ENCODE data around the gene SPARC.

Gene SPARC

DNA sequence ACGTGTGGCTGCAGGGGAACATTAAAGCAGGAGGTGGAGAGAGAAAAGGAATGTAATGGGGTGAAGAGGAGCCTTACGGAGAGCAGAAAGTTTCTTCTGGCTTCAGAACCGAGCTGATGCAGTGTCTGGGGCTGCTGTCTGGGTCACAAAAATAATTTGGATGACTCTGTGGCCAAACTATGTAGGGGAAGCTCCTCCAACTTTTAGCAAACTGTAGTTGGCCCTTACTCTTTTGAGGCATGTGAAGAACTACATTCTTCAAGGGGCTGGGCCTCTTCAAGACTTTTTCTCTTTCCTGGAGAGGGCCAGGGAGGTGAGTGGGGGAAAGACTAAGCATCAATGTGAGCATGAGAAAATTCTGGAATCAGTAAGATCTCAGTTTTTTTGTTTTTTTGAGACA is 31.9 kb upstream of the SPARC start:
- H3K4me1 ChIP-seq (ENCODE audit: control extremely low read depth in 1 of 4, control insufficient read depth in 4 of 4, insufficient read depth in 4 of 4, low read length in 3 of 4), result peaks cover 6 to 18% (median 10%) of the 10 kb centered on the region in 4 experiments
- CTCF ChIA-PET, result interaction anchor here (0.9 to 9.2 kb wide), 7 partner anchors 20 to 57 kb away, joined by 3 to 113 read pairs (median 4); no protein-coding TSS in a partner anchor

DNA sequence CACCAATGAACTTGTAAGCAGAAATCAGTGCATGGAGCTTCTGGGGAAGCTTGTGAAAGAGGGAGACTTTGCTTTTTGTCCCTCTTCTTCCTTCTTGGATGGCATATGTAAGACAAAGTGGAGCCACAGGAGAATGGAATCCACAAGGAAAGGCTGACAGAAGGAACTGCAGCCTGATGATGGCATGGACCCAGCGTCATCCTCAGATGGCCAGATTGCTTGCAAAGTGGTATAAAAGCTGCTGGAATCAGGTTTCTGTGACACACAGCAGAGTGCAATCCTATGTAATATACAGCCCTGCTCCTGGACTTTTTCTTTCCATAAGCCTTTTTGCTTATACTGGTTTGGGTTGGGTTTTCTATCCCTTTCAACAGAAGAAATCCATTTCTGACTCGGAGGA is 31.4 kb upstream of the SPARC start:
- ChIA-PET CTCF (interaction anchor here (0.9 to 9.2 kb wide), 7 partner anchors 19 to 57 kb away, joined by 3 to 113 read pairs (median 4); no protein-coding TSS in a partner anchor), POLR2A (no interaction called here)
- Histone ChIP-seq H3K9me3 (ENCODE audit: control extremely low read depth in 1 of 5, control insufficient read depth in 4 of 5, insufficient read depth in 2 of 5, low read depth in 1 of 5, low read length in 4 of 5) (no peaks in the 10 kb centered on the region), H3K27me3 (replicated peaks in 2 of 5; ENCODE audit: control insufficient read depth in 4 of 5, insufficient read depth in 5 of 5, low read length in 4 of 5) (no peaks in the 10 kb centered on the region), H3K4me3 (ENCODE audit: control insufficient read depth in 1 of 7, extremely low read depth in 1 of 7, insufficient read depth in 4 of 7, low read depth in 2 of 7, low read length in 6 of 7) (no peak overlapping the region), H3K4me1 (ENCODE audit: control extremely low read depth in 1 of 4, control insufficient read depth in 4 of 4, insufficient read depth in 4 of 4, low read length in 3 of 4) (peaks cover 6 to 18% (median 10%) of the 10 kb centered on the region in 4 experiments), H3K36me3 (ENCODE audit: control insufficient read depth in 4 of 4, insufficient read depth in 4 of 4, low read length in 3 of 4) (no peaks in the 10 kb centered on the region), H3K27ac (ENCODE audit: insufficient read depth in 1 of 2, low read depth in 1 of 2, low read length in 2 of 2, poor library complexity in 1 of 2, severe bottlenecking in 2 of 2) (no peak overlapping the region)
- WGBS (ENCODE audit: insufficient coverage), result 100% methylated on average over 1 of the region's 2 CpGs
- no peak for DNase-seq

More for the DNA sequence above, 31.9 kb upstream of the SPARC start:
- H3K4me3 ChIP-seq (ENCODE audit: control insufficient read depth in 1 of 7, extremely low read depth in 1 of 7, insufficient read depth in 4 of 7, low read depth in 2 of 7, low read length in 6 of 7), result no peak overlapping the region
- no peak for DNase-seq
- POLR2A ChIA-PET, result no interaction called here
- H3K36me3 ChIP-seq (ENCODE audit: control insufficient read depth in 4 of 4, insufficient read depth in 4 of 4, low read length in 3 of 4), result no peaks in the 10 kb centered on the region
- H3K27me3 ChIP-seq (replicated peaks in 2 of 5; ENCODE audit: control insufficient read depth in 4 of 5, insufficient read depth in 5 of 5, low read length in 4 of 5), result no peaks in the 10 kb centered on the region
- no peak overlapping the region for H3K27ac ChIP-seq (ENCODE audit: insufficient read depth in 1 of 2, low read depth in 1 of 2, low read length in 2 of 2, poor library complexity in 1 of 2, severe bottlenecking in 2 of 2)
- WGBS (ENCODE audit: insufficient coverage), result 97% methylated on average over 3 of the region's 3 CpGs
- H3K9me3 ChIP-seq (ENCODE audit: control extremely low read depth in 1 of 5, control insufficient read depth in 4 of 5, insufficient read depth in 2 of 5, low read depth in 1 of 5, low read length in 4 of 5), result no peaks in the 10 kb centered on the region

DNA sequence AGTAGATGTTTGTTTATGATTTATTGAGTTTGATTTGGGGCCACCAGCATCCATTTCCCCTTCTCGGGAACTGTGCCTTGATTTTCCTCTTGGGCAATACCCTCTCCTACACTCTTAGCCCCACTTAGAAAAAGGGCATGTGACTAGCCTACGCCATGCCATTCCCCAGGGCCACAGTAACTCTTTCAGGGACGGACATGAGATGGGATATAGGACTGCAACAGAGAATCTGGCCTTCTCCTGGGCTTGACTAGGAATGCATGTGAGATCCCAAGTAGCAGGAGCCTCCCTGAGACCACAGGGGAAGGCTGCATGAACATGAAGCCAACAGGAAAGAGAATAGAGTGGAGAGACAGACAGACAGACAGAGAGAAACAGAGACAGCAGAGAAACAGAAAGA is 30.7 kb upstream of the SPARC start:
- no peaks in the 10 kb centered on the region for H3K27me3 ChIP-seq (replicated peaks in 2 of 5; ENCODE audit: control insufficient read depth in 4 of 5, insufficient read depth in 5 of 5, low read length in 4 of 5)
- H3K9me3 ChIP-seq (ENCODE audit: control extremely low read depth in 1 of 5, control insufficient read depth in 4 of 5, insufficient read depth in 2 of 5, low read depth in 1 of 5, low read length in 4 of 5), result no peaks in the 10 kb centered on the region
- 100% methylated on average over 2 of the region's 3 CpGs for WGBS (ENCODE audit: insufficient coverage)
- ChIA-PET POLR2A (no interaction called here), CTCF (interaction anchor here (1.2 to 9.2 kb wide), 3 partner anchors 22 to 56 kb away, joined by 3 to 113 read pairs (median 13); no protein-coding TSS in a partner anchor)
- no peaks in the 10 kb centered on the region for H3K36me3 ChIP-seq (ENCODE audit: control insufficient read depth in 4 of 4, insufficient read depth in 4 of 4, low read length in 3 of 4)
- no peak for DNase-seq
- peaks cover 6 to 16% (median 8%) of the 10 kb centered on the region in 4 experiments for H3K4me1 ChIP-seq (ENCODE audit: control extremely low read depth in 1 of 4, control insufficient read depth in 4 of 4, insufficient read depth in 4 of 4, low read length in 3 of 4)
- H3K27ac ChIP-seq (ENCODE audit: insufficient read depth in 1 of 2, low read depth in 1 of 2, low read length in 2 of 2, poor library complexity in 1 of 2, severe bottlenecking in 2 of 2), result no peak overlapping the region
- H3K4me3 ChIP-seq (ENCODE audit: control insufficient read depth in 1 of 7, extremely low read depth in 1 of 7, insufficient read depth in 4 of 7, low read depth in 2 of 7, low read length in 6 of 7), result no peak overlapping the region

DNA sequence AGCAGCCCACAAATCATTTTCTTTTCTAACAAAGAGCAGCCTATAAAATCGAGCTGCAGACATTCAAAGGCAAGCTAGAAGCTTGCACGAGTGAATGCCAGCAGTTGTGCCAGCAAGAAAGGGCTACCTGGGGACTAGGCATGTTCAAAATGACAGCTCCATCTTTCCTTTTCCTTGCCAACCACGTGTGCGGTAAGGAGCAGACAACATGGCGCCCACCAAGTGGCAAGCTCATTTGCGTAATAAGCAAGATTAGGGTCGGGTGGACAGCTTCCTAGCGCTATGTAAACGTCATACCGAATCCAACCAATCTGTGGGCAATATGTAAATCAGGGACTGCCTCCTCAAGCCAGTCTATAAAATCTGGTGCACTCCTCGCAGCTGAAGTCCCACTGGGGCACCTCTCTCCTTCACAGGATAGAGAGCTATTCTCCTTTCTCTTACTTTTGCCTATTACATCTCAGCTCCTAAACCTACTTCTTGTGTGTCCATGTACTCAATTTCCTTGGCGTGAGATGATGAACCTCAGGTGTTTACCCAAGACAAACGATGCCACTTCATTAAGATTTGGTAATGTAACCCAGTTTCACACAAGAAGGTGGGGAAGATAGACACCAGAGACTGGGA is 22.5 kb upstream of the SPARC start:
- no peaks in the 10 kb centered on the region for H3K27me3 ChIP-seq (replicated peaks in 2 of 5; ENCODE audit: control insufficient read depth in 4 of 5, insufficient read depth in 5 of 5, low read length in 4 of 5)
- no peaks in the 10 kb centered on the region for H3K9me3 ChIP-seq (ENCODE audit: control extremely low read depth in 1 of 5, control insufficient read depth in 4 of 5, insufficient read depth in 2 of 5, low read depth in 1 of 5, low read length in 4 of 5)
- H3K36me3 ChIP-seq (ENCODE audit: control insufficient read depth in 4 of 4, insufficient read depth in 4 of 4, low read length in 3 of 4), result no peaks in the 10 kb centered on the region
- H3K4me3 ChIP-seq (ENCODE audit: control insufficient read depth in 1 of 7, extremely low read depth in 1 of 7, insufficient read depth in 4 of 7, low read depth in 2 of 7, low read length in 6 of 7), result no peak overlapping the region
- DNase-seq, result no peak
- ChIA-PET CTCF (interaction anchor here (0.9 to 2.4 kb wide), 6 partner anchors 10 to 31 kb away, joined by 3 to 12 read pairs (median 5); no protein-coding TSS in a partner anchor), POLR2A (no interaction called here)
- 89% methylated on average over 13 of the region's 13 CpGs for WGBS (ENCODE audit: insufficient coverage)
- H3K27ac ChIP-seq (ENCODE audit: insufficient read depth in 1 of 2, low read depth in 1 of 2, low read length in 2 of 2, poor library complexity in 1 of 2, severe bottlenecking in 2 of 2), result no peak overlapping the region
- H3K4me1 ChIP-seq (ENCODE audit: control extremely low read depth in 1 of 4, control insufficient read depth in 4 of 4, insufficient read depth in 4 of 4, low read length in 3 of 4), result peaks cover 0 to 3% (median 0%) of the 10 kb centered on the region in 4 experiments

DNA sequence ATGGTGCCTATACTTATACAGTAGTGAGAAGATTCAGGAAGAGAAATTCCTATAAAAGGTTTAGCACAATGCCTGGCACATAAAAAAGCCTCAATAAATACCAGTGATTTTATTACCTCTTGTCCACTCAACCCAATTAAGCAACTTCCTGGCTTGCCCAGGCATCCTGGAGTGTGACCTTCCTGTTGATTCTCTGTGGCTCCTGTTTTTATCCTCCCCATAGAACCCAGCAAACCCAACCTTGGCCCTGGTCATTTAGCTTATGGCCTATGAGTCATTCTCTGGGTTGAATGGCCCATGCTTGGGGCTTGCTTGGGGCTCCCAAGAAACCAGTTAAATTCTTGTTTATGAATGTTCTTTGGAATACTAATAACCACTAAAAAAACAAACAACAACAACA is 21.4 kb upstream of the SPARC start:
- no peaks in the 10 kb centered on the region for H3K36me3 ChIP-seq (ENCODE audit: control insufficient read depth in 4 of 4, insufficient read depth in 4 of 4, low read length in 3 of 4)
- POLR2A ChIA-PET, result no interaction called here
- peaks cover 0 to 3% (median 0%) of the 10 kb centered on the region in 4 experiments for H3K4me1 ChIP-seq (ENCODE audit: control extremely low read depth in 1 of 4, control insufficient read depth in 4 of 4, insufficient read depth in 4 of 4, low read length in 3 of 4)
- no peak overlapping the region for H3K27ac ChIP-seq (ENCODE audit: insufficient read depth in 1 of 2, low read depth in 1 of 2, low read length in 2 of 2, poor library complexity in 1 of 2, severe bottlenecking in 2 of 2)
- no peaks in the 10 kb centered on the region for H3K9me3 ChIP-seq (ENCODE audit: control extremely low read depth in 1 of 5, control insufficient read depth in 4 of 5, insufficient read depth in 2 of 5, low read depth in 1 of 5, low read length in 4 of 5)
- DNase-seq, result no peak
- CTCF ChIA-PET, result interaction anchor here (0.9 to 2.4 kb wide), 6 partner anchors 9 to 56 kb away, joined by 3 to 12 read pairs (median 5); no protein-coding TSS in a partner anchor
- H3K27me3 ChIP-seq (replicated peaks in 2 of 5; ENCODE audit: control insufficient read depth in 4 of 5, insufficient read depth in 5 of 5, low read length in 4 of 5), result no peaks in the 10 kb centered on the region
- no peak overlapping the region for H3K4me3 ChIP-seq (ENCODE audit: control insufficient read depth in 1 of 7, extremely low read depth in 1 of 7, insufficient read depth in 4 of 7, low read depth in 2 of 7, low read length in 6 of 7)

DNA sequence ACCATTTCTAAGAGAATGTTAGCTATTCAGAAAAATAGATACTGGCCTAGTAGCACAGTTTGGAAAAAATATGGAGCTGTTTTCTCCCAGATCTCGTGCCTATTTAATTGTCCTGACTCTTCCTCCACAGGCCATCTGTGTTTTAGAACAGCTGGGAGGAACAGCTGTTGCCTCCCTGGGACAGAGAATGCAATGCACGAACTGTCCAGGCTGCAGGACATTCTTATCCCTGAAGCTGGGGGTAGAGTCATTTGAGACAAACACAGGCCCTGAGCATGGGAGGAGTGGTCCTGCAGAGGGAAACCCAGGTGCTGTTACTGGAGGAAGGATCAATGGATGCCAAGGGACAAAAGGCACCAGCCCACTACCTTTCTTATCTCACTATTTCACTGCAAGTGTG is 20.9 kb upstream of the SPARC start:
- no peaks in the 10 kb centered on the region for H3K36me3 ChIP-seq (ENCODE audit: control insufficient read depth in 4 of 4, insufficient read depth in 4 of 4, low read length in 3 of 4)

DNA sequence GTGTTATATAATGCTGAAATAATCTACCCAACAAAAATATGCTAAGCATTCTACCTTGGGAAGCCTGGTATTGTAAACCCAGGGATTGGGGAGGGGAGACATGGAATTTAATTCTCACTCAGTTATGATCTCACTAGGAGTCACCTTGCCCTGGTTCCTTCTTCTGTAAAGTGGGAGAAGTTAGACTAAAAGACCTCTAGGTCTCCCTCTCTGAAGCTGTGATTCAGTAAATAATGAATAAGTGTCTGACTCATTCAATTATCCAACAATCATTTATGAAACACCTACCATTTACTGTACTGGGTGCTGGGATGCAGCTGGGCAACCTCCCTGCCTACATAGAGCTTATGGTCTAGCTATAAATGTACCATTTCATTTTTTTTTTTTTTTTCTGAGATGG is 20.2 kb upstream of the SPARC start:
- ChIA-PET POLR2A (interaction anchor here (0.6 kb wide), 1 partner anchor 50 kb away, joined by 3 read pairs; no protein-coding TSS in a partner anchor), CTCF (interaction anchor here (0.8 to 1.9 kb wide), 4 partner anchors 18 to 101 kb away, joined by 3 to 4 read pairs (median 4); no protein-coding TSS in a partner anchor)
- no peak for DNase-seq
- no peaks in the 10 kb centered on the region for H3K27me3 ChIP-seq (replicated peaks in 2 of 5; ENCODE audit: control insufficient read depth in 4 of 5, insufficient read depth in 5 of 5, low read length in 4 of 5)
- no peaks in the 10 kb centered on the region for H3K36me3 ChIP-seq (ENCODE audit: control insufficient read depth in 4 of 4, insufficient read depth in 4 of 4, low read length in 3 of 4)
- no peak overlapping the region for H3K4me3 ChIP-seq (ENCODE audit: control insufficient read depth in 1 of 7, extremely low read depth in 1 of 7, insufficient read depth in 4 of 7, low read depth in 2 of 7, low read length in 6 of 7)
- H3K4me1 ChIP-seq (ENCODE audit: control extremely low read depth in 1 of 4, control insufficient read depth in 4 of 4, insufficient read depth in 4 of 4, low read length in 3 of 4), result peaks cover 0 to 3% (median 0%) of the 10 kb centered on the region in 4 experiments
- no peaks in the 10 kb centered on the region for H3K9me3 ChIP-seq (ENCODE audit: control extremely low read depth in 1 of 5, control insufficient read depth in 4 of 5, insufficient read depth in 2 of 5, low read depth in 1 of 5, low read length in 4 of 5)
- H3K27ac ChIP-seq (ENCODE audit: insufficient read depth in 1 of 2, low read depth in 1 of 2, low read length in 2 of 2, poor library complexity in 1 of 2, severe bottlenecking in 2 of 2), result no peak overlapping the region

More for the DNA sequence above, 20.9 kb upstream of the SPARC start:
- ChIA-PET CTCF (interaction anchor here (0.8 to 2.4 kb wide), 5 partner anchors 14 to 102 kb away, joined by 3 to 12 read pairs (median 4); no protein-coding TSS in a partner anchor), POLR2A (no interaction called here)
- H3K4me3 ChIP-seq (ENCODE audit: control insufficient read depth in 1 of 7, extremely low read depth in 1 of 7, insufficient read depth in 4 of 7, low read depth in 2 of 7, low read length in 6 of 7), result no peak overlapping the region
- no peaks in the 10 kb centered on the region for H3K27me3 ChIP-seq (replicated peaks in 2 of 5; ENCODE audit: control insufficient read depth in 4 of 5, insufficient read depth in 5 of 5, low read length in 4 of 5)
- no peaks in the 10 kb centered on the region for H3K9me3 ChIP-seq (ENCODE audit: control extremely low read depth in 1 of 5, control insufficient read depth in 4 of 5, insufficient read depth in 2 of 5, low read depth in 1 of 5, low read length in 4 of 5)
- WGBS (ENCODE audit: insufficient coverage), result 100% methylated on average over 2 of the region's 2 CpGs
- peaks cover 0 to 3% (median 0%) of the 10 kb centered on the region in 4 experiments for H3K4me1 ChIP-seq (ENCODE audit: control extremely low read depth in 1 of 4, control insufficient read depth in 4 of 4, insufficient read depth in 4 of 4, low read length in 3 of 4)
- H3K27ac ChIP-seq (ENCODE audit: insufficient read depth in 1 of 2, low read depth in 1 of 2, low read length in 2 of 2, poor library complexity in 1 of 2, severe bottlenecking in 2 of 2), result no peak overlapping the region
- no peak for DNase-seq

Data from common myeloid progenitor, CD34-positive (primary cell).